NCI-H2227 (cell line): Measurements from ENCODE around the gene CTSL.
"Not testable (repeated sequence)": the region's sequence is repeated elsewhere in the genome, so short reads cannot be mapped to it uniquely, and the experiment has no call there.

Experiments
- DNase-seq: peaks from one replicate; lab custom pipeline; 2025; ENCODE audit not compliant: unreplicated experiment; lab: John Stamatoyannopoulos, UW

Gene CTSL

DNA sequence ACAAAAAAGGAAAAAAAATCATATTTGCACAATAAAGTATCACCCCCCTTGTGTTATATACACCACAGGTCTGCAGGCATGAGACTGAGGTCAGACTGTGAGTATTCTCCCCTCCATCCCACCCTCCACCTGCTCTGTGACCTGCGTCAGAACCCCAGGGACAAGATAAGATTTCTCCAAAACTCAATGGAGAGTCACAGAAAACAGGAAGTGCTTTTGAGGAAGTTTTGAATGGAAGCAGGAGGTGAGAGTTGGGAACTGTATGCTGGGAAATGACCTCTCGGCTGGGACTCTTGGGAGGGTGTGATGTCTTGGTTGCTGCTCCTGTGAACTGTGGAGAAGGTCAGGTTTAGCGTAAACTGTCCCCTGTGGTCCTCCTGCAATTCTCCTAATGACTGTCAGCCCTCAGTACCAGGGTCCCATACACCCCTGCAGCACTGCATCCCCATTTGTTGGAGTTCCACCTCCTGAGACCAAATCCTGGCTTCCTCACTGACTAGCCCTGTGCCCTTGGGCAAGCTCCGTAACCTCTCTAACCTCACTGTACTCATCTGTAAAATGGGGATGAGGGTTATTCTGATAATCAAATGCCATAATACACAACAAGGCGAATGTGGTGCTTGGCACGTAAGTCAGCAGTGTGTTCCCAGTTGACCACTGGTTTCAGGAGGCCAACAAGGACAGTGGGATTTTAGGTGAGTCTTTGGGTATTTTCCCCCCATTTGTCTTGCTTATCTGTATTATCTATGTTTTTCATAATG is 6.9 kb upstream of the CTSL start:
- no peak for DNase-seq

DNA sequence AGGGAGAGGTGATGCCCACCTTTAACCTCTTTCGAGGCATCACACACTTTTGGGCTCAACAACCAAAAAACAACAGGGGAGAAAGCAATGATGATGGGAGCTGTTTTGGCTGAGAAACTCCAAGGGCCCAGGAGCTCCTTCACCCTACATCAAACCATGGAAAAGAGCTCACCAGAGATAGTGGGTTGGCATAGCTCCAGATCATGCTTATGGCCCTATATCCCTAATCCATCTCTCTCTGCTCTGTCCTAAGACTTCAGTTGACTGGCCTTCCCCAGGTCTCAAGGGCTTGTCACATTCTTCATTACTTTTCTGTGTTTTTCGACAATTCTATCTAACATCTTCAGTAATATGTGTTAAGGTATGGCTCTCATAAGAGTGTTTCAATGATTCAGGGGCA is 5.7 kb upstream of the CTSL start:
- DNase-seq, result no peak

DNA sequence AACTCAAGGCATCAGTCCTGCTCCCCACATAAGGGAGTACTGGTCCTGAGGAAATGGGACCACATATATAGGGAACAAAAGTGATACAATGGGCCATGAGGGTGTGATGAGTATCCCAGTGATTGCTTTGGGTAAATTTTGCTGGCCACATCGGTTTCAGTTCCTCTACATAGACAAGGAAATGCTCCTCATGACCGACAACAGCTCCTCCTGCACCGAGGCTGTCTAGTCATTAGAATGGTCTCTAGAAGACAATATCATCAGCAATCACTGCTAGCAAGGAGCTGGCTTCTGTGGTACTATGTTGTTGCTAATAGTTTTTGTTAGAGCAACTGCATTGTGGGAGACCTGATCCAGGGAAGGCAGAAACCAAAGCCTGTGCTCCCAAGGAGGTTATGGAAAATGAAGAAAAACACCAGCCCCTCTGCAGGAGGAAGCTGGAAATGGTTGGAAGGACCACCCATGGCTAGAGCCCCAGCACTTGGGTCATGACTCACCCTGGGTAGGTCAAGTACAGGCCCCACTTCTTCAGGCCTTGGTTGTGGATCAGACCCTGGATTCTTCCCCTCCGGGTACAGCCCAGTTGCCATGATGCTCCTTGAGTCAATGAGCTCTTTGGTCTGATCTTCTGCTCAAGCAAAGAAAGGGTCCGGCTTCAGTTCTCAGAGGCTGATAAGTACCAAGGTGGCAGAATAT is 3.4 kb upstream of the CTSL start:
- no peak for DNase-seq

DNA sequence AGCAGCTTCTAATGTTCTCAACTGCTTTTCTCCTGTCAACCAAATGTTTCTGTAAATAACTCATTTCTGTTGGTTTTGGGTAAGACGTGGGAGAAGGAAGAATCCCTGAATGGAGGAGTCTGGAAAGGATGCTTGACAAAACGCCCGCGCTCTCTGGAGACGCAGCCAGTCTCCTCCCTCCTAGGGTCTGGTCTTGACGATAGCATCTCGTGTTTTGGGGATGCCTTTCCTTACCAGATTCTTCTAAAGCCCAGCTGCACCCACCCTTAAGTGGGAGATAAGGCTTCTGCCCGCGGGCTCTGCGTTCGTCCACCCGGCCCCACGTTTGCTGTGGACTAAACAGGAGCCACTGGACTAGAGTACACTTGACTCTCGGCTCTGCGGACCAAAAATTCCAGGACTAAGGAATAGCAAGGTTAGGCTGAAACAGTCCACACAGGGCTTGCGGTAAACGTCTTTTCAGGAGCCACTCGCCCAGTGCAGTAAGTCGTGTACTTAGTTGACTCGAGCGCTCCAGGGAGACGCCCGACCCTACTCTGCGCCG is 491 bp upstream of the CTSL start:
- DNase-seq, result peak; percentile 23

DNA sequence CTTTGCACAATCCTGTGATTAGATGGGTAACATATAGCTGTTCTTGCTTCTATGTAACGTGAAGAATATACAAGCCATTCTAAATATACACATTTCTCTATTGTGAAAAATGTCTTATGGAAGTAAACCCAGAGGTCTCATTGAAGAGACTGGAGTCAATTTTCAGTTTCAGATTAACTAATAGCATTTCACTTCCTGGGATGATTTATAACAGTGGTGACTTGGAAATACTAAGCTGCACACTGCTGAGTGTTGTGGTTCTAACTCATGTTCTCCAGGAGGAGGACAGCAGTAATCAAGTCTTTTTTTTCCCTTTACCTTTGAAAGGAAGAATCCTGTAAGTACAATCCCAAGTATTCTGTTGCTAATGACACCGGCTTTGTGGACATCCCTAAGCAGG is 3.3 kb downstream of the CTSL start:
- no peak for DNase-seq

DNA sequence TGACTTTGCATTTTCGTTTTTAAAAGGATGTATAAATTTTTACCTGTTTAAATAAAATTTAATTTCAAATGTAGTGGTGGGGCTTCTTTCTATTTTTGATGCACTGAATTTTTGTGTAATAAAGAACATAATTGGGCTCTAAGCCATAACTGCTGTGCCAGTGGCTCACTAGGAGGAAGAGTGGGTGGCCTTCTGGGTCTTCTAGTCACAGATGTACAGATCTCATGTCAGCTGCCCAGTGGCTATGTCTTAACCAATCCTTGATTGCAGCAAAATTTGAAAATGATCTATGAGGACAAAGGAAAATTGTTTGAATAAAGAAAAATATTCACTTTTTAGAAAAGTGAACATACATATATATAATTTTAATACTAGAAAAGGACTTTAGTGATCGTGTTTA is 5.4 kb downstream of the CTSL start:
- no peak for DNase-seq

DNA sequence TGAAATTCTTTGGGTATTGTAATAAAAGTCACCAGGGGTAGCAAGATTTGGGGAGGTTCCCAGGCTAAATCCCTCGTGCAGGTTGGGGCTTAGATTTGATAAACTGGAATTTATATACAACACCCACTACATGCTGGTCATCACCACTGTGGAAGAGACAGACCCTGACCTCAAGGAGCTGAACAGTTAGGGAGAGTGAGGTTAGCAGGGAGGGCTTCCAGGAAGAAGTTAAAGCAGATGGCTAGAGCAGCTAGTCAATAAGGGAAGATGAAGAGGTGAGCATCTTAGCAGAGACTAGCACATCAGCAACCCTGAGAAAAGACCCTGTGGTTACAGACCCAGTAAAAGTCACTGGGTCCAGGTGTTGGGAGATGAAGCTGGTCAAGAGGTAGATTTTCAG is 6.4 kb downstream of the CTSL start:
- no peak for DNase-seq

DNA sequence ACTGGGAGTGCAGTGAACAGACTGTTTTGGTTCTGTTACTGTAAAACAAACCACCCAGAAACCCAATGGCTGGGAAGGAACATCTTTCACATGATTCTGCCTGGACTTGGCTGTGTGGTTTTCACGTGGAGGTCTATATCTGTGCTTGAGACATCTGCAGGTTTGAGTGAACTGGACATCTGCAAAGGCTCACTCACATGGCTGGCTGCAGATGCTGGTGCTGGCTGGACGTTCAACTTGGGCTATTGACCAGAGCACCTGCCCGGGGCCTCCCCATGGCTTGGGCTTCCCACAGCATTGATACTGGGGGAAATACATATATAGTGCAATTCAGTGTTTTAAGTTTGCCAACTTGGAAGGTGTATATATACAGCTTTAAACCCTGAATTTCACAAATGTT is 6.8 kb downstream of the CTSL start:
- no peak for DNase-seq

DNA sequence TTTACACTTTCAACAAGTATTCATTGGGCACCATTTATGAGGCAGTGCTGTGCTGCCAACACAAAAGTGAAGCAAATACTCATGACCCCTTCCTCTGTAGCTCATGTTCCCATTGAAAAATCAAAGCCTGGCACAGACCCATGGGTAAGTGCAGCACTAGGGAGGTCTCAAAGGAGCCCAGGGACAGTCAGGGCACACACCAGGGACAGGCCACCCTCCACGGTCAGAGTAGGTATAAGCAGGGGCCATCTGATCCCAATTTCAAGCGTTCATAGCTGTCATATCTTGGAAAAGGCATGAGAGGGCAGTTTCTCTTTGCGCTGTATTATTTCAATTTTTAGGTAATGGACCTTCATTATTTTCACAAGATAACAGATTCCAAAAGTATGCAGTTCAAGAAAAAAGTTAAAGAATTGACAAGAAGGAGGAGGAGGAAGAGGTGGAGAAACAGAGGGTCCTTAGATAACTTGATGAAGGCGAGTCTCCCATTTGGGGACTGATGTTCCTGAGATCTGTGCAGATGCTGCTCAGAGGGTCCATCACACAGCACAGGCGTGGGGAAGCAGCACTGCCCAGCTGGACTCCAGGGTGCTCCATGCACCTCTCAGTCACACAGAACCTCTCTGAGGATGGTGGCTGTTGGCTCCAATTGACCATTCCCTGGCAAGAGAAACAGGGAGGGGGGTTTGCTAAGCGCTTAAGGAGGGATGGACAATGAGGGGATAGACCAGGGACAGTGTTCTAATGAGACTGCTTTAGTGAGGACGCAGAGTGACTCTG is 7.5 kb downstream of the CTSL start:
- no peak for DNase-seq

DNA sequence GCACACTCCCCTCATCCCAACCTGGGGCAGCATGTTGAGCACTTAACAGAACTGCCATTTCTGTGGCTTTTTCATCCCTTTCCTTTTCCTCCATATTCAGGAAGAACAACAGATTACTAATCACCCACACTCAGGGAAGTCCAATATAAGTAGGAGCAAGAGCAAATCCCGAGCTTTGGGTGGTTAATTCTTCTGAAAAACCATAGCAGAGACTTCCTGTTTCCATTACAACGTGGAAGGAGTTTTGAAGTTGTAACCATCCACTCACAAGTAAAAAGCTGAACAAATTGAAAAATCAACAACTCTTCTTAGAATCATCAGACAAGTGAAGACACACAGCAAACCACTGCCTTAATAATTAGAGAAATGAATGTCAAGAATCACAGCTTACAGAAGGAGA is 8.2 kb downstream of the CTSL start:
- DNase-seq, result no peak

DNA sequence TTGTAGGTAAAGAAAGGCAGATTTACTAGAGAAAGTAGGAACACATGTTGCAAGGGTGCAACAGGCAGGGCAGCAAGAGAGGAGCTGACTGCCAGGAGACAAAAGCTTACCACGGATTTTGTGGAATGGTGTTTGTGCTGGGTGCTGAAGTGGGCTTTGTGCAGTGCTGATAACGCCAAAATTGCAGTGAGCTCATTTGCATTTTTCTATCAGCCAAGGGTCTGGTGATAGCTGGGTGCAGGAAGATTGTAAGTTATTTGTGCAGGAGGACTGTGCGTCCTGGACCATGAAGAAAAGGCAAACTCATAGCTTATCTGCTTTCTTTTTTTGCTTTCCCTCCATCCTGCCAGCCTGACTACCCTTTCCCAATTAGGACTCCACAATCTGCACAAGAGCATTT is 13.6 kb downstream of the CTSL start:
- DNase-seq, result no peak

DNA sequence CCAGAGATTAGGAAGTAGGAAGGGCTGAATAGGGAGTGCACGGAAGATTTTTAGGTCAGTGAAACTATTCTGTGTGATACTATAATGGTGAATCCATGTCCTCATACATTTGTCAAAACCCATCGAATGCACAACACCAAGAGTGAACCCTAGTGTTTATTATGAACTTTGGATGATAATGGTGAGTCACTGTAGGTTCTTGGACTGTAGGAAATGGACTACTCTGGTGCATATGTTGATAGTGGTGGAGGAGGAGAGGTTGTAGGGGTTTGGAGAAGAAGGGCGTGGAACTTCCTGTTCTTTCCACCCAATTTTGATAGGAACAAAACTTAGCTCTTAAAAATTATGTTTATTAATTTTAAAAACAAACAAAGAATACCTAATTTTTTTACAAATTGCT is 14.3 kb downstream of the CTSL start:
- DNase-seq, result no peak

DNA sequence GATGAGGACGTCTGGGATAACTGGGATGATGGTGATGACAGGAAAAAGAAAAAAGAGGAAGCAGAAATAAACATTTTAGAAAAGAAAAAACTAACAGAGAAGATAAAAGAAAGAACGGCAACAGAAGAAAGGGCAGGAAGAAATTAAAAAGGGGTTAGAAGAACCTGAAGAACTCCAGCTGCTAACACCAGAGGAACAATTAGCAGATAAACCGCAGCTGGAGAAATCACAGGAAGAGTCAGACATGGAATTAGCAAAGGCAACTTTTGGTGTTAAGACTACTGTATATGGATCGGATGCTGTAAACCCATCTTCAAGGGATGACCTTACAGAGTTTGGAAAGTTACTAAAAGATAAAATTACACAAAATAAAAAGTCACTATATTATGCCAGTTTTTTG is 15.4 kb downstream of the CTSL start:
- DNase-seq, result no peak

DNA sequence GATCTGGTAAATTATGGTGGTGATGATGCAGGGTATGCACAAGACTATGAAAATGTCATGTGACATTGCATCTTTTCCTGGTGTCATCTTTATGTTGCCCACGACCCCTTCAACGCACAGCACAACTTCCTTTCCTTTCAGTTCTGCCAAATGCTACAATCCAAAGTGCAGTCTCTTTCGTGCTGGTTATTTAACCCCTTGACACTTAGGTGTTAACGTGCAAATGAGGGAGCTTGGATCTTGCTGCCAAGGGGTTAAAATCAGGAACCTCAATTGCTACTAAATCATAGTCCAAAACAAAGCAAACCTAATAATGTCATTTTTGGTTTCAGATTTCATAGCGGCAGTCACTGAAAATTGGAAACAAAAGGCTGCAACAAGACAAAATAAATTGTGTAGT is 16.0 kb downstream of the CTSL start:
- no peak for DNase-seq

DNA sequence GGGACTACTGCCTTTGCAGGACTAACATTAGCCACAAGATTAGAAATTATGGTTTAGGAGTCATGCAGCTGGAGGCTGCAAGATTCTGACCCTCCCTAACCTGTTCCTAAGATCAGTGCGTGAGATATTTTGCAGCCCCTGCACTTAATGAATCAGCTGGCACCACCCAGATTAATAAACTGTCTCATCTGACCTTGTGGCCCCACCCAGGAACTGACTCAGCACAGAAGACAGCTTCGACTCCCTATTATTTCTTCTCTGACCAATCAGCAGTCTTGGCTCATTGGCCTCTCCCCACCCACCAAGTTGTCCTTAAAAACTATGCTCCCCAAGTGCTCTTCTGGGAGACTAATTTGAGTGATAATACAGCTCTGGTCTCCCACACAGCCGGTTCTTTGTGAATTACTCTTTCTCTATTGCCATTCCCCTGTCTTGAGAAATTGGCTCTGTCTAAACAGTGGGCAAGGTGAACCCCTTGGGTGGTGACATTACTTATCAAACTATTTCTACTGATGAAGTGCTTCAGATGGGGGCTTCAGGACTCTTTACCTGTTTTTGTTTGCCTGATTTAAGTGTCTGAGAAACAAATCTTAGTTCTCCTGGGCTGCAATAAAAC is 17.0 kb downstream of the CTSL start:
- DNase-seq, result no peak

DNA sequence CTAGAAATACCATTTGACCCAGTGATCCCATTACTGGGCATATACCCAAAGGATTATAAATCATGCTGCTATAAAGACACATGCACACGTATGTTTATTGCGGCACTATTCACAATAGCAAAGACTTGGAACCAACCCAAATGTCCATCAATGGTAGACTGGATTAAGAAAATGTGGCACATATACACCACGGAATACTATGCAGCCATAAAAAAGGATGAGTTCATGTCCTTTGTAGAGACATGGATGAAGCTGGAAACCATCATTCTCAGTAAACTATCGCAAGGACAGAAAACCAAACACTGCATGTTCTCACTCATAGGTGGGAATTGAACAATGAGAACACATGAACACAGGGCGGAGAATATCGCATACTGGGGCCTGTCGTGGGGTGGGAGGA is 18.3 kb downstream of the CTSL start:
- DNase-seq, result not testable (repeated sequence)

DNA sequence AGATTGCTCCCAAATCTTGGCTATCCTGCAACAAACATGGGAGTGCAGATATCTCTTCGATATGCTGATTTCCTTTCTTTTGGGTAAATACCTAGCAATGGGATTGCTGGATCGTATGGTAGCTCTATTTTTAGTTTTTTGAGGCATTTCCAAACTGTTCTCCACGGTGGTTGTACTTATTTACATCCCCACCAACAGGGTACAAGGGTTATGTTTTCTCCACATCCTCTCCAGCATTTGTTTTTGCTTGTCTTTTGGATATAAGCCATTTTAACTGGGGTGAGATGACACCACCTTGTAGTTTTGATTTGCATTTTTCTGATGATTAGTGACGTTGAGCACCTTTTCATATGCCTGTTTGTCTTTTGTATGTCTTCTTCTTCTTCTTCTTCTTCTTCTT is 20.3 kb downstream of the CTSL start:
- DNase-seq, result no peak

DNA sequence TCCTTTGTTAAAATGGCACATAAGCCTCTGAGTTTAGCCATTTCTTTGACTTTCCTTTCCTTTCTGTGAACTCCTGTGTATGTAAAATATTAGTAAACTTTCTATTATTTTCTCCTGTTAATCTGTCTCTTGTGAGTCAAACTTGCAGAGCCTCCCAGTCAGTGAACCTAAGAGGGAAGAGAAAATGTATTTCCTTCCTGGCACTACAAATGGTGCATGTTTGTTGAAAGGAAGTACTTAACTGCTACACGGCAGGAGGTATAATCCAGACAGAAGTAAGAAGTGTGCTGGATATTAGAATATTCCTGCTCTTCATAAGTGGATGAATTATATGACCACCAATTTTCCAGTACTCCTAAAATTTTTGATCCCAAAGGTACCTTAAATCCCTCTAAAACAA is 23.0 kb downstream of the CTSL start:
- no peak for DNase-seq

DNA sequence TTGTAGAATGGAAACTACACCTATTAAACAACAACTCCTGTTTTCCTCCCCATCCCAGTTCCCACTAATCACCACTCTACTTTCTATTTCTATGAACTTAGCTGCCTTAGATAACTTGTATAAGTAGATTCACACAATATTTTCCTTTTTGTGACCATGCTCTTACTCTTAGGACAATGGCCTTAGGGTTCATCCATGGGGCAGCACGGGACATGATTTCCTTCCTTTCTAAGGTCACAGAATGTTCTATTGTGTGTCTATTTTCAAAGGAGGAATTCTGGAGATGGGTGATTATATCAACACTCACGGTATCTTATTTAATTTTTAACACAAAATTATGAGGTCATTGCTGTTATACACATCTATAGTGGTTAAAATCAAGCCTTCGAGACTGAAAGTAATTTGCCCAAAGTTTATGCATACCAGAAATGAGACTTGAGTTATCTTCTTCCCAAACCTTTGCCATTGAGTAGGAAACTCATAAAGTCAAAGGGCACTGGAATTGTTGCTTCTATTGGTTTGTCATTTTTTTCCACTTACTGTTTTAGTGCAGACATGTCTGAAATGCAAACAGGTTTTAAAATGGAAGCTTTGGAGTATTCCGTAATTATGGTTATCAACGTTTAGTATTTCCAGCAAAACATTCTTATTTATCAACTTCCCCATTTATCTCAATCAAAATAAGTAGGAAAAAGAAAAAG is 23.6 kb downstream of the CTSL start:
- DNase-seq, result no peak

DNA sequence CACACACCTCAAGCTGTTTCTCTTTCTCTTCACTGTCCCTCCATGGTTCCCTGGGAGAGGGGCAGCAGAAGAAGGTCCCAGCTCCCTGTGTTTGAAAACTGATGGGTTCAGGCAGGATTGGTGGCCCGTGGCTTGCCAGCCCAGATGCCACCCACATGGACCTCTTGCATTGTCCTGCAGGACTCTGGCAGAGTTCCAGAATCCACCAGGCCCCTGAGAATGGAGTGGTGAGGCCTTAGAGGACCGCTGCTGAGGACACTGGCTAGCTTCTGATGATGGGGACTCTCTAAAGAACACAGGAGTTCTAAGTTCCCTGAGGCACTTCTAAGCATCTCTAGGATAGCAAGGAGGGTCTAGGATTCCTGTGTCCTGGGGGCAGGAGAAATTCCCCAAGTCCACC is 24.8 kb downstream of the CTSL start:
- no peak for DNase-seq

DNA sequence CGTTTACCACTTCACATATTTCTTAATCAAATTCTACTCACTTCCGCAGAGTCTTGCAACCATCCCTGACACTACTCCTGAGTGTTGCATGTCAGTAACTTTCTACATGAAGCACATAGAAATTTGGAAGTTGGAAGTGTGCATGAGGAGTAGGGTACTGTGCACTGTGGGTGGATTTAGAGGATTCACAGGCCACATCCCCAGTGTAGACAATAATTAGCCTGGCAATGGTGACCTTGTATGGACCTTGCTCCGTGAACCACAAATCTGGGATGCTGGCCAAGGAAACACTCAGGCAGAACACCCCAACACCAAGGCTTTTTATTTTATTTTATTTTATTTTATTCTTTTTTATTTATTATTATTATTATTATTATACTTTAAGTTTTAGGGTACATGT is 25.5 kb downstream of the CTSL start:
- no peak for DNase-seq
